ENCODE data around the gene SH3GL3.

GRCh38 chr15:83489690-83490089 lies 42.5 kb downstream of the SH3GL3 start:
- TF ChIP-seq, protein P1, sequence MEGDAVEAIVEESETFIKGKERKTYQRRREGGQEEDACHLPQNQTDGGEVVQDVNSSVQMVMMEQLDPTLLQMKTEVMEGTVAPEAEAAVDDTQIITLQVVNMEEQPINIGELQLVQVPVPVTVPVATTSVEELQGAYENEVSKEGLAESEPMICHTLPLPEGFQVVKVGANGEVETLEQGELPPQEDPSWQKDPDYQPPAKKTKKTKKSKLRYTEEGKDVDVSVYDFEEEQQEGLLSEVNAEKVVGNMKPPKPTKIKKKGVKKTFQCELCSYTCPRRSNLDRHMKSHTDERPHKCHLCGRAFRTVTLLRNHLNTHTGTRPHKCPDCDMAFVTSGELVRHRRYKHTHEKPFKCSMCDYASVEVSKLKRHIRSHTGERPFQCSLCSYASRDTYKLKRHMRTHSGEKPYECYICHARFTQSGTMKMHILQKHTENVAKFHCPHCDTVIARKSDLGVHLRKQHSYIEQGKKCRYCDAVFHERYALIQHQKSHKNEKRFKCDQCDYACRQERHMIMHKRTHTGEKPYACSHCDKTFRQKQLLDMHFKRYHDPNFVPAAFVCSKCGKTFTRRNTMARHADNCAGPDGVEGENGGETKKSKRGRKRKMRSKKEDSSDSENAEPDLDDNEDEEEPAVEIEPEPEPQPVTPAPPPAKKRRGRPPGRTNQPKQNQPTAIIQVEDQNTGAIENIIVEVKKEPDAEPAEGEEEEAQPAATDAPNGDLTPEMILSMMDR (IDR thresholded peaks at IDR 0.05): no peak
- TF ChIP-seq POLR2A (IDR thresholded peaks at IDR 0.05) (no peak), EP300 (IDR thresholded peaks at IDR 0.05) (no peak)
